GM12801 (cell line): Measurements from ENCODE around the gene ARRDC5.

Experiments used
- CTCF ChIP-seq: IDR thresholded peaks from one replicate; pipeline ENCODE4 v1.5.1; 2011; ENCODE audit warnings: control low read depth; ENCODE audit not compliant: insufficient read length; ENCODE audit errors: extremely low read depth

ARRDC5 gene

GRCh38 chr19:4902796-4903195 lies at the start of gene ARRDC5:
Gene ARRDC5, minus strand, starts transcription at chr19:4902896. Its CDS starts 71 bp downstream, at chr19:4902825.
- no peak for TF ChIP-seq CTCF

DNA sequence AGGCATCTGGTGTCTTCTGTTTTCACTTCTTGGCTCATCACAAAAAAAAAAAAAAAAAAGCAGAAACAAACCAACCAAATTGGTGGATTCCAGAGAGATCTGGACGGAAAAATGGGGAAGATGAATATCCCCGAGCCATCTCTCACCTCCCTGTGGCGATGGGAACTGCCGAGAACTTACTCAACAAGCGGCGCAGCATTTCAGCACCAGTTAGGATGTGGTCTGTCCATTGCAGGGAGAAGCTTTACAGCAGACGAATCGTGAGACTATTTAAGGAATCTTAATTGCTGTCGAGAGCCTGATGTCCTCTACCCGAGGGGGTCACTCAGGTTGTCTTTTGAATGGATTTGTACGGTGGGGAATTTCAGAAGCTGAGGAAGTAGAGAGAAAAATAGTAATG lies 49.0 kb upstream of the ARRDC5 start:
- TF ChIP-seq CTCF, result no peak

DNA sequence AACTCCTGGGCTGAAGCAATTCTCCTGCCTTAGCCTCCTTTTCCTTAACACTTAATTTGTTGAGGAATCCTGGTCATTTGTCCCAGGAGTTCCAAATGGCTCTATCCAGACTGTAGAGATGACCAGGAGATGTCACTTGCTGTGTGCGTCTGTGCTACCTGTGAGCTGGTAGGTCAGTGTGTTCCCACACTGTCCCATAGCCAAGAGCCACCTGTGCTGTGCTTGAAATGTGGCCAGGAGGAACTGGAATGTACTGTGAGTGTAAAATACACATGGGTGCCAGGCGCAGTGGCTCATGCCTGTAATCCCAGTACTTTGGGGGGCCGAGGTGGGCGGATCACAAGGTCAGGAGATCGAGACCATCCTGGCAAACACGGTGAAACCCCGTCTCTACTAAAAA lies 36.8 kb upstream of the ARRDC5 start:
- TF ChIP-seq CTCF, result no peak

DNA sequence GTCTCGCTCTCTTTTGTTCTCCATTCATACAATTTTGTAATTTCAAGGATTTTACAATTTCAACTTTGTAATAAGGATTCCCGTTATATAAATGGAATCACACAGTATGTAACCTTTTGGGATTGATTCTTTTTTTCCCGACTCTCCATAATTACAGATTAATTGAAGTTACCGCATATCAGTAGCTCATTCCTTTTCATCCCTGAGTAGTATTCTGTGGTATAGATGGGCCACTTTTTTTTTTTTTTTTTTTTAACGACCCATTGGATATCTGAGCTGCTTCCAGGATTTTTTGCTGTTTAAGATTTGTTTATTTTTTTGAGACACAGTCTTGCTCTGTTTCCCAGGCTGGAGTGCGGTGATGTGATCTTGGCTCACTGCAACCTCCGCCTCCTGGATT lies 34.4 kb upstream of the ARRDC5 start:
- no peak for TF ChIP-seq CTCF

DNA sequence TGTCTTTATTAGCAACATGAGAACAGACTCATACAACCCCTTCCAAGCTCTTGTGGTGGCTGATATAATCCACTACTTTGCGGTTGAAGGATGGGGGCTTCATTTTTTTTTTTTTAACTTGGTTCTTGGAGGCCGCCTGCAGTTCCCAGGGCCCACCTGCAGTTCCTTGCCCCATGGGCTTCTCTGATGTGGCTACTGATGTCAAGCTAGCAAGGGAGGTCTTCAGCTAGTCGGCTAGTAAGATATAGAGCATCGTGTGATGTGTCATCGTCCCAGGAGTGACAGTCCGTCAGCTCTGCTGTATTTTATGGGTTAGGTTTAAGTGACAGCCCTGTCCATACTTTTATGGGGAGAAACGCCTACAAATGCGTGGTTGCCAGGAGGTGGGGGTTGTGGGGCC lies 32.7 kb upstream of the ARRDC5 start:
- no peak for TF ChIP-seq CTCF

DNA sequence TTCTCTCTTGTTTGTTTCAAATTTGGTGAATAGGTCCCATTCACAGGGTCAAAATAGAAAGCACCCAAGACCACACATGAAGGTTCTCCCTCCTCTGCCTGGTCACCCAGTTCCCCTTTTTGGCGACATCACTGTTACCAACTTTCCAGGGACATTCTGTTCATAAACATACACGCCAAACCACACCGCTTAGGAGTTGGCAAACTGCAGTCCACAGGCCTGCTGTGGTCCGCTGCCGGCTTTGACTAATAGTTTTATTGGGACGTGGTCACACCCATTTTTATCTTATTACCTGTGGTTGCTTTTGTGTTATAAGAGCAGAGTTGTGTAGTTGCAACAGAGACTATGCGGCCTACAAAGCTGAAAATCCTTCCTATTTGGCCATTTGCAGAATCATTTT lies 30.8 kb upstream of the ARRDC5 start:
- TF ChIP-seq CTCF, result no peak

- TF ChIP-seq CTCF, result no peak
Measured at GRCh38 chr19:4932711-4933110, 30.0 kb upstream of the ARRDC5 start.

DNA sequence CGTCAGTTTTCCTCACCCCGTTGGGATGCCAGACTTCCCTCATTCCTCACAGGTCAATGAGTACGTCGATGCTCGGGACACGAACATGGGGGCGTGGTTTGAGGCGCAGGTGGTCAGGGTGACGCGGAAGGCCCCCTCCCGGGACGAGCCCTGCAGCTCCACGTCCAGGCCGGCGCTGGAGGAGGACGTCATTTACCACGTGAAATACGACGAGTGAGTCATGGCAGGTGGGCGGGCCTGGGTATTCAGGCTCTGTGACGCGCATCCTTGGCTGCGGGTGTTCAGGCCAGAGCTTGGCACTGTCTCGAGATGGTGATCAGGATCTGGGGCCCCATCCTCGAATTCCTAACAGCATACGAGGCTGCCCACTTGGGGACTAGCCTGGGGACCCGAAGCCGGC lies 28.0 kb upstream of the ARRDC5 start:
- no peak for TF ChIP-seq CTCF
